ENCODE data around the gene SLC27A3.

GRCh38 chr1:153745417-153745816 lies 29.8 kb upstream of the SLC27A3 start:
- no peak for TF ChIP-seq POLR2AphosphoS5 (IDR thresholded peaks at IDR 0.05)
- TF ChIP-seq CTCF (IDR thresholded peaks at IDR 0.05): no peak
- no peak for TF ChIP-seq POLR2A (IDR thresholded peaks at IDR 0.05)
